HCT116 (cell line): Measurements from ENCODE around the gene BRSK2. TPM values are rescaled to one million over a fixed set of nuclear protein-coding genes. Genes with fewer than 3 reads are reported as not detected.

Source experiments
- ATAC-seq: fragments of 200-7000 bp; cut with Tn5 transposase; 2 replicates; pipeline ENCODE4 v1.9.1; 2020; ENCODE audit warnings: mild to moderate bottlenecking, moderate library complexity
- BruUV-seq: library from RNA; stranded (reverse); fragments of 400-500 nt; replicated peaks from 2 replicates; lab custom pipeline; 2021; lab: Mats Ljungman, UMichigan
- CTCF ChIA-PET: fragments of 300-600 bp; sonication (Branson Sonifier 250); formaldehyde crosslinking; loops from one replicate; lab custom pipeline; 2021; ENCODE audit warnings: antibody characterized with exemption; lab: Charles Lee
- POLR2A ChIA-PET: fragments of 300-600, 350-600 bp; sonication (Branson Sonifier 250); formaldehyde crosslinking; loops from one replicate; lab custom pipeline; 2021; ENCODE audit warnings: antibody characterized with exemption; lab: Charles Lee
- RAD21 ChIA-PET, 2 experiments: fragments of 300-600 bp; sonication (Branson Sonifier 250); formaldehyde crosslinking; loops; one replicate each; lab custom pipeline; 2023; ENCODE audit warnings: low total read pairs in 2 of 2; ENCODE audit not compliant: uncharacterized antibody in 2 of 2, unreplicated experiment in 2 of 2, low non-redundant PET in 1 of 2; lab: Charles Lee
- DNase-seq: peaks from one replicate; pipeline ENCODE4 v3.0.0-alpha.2; 2010; ENCODE audit warnings: low read depth, low spot score
- H2AFZ ChIP-seq: fragments of 200-600 bp; shearing (Covaris generic), sonication (generic); 2 replicates; pipeline ENCODE4 v1.6.1; 2017; ENCODE audit warnings: low read depth, mixed run types, mixed read lengths, antibody characterized with exemption, low read length; ENCODE audit not compliant: poor library complexity, severe bottlenecking
- H3K27ac ChIP-seq: 2 replicates; pipeline ENCODE4 v1.5.1; 2012; ENCODE audit warnings: low read depth, low read length
- H3K27me3 ChIP-seq: fragments of 200-600 bp; sonication (generic); 2 replicates; pipeline ENCODE4 v1.6.1; 2016; ENCODE audit warnings: mixed run types, low read length, mixed read lengths; ENCODE audit not compliant: insufficient read depth
- H3K36me3 ChIP-seq, 2 experiments: fragments of 200-500 bp in 1 of 2; fragments of 200-600 bp in 1 of 2; sonication (Bioruptor generic) in 1 of 2; sonication (generic) in 1 of 2; 2 replicates each; pipeline versions ENCODE4 v1.5.1 to v1.6.1; 2014 to 2016; ENCODE audit warnings: low read length in 2 of 2, inconsistent platforms in 1 of 2, mixed read lengths in 1 of 2, mixed run types in 1 of 2; ENCODE audit not compliant: insufficient read depth in 2 of 2, control insufficient read depth in 1 of 2
- H3K4me1 ChIP-seq, 2 experiments: fragments of 200-600 bp in 1 of 2; sonication (generic) in 1 of 2; 2 replicates each; pipeline versions ENCODE4 v1.5.1 to v1.6.1; 2012 to 2017; ENCODE audit warnings: low read length in 2 of 2, inconsistent platforms in 1 of 2, mild to moderate bottlenecking in 1 of 2, mixed read lengths in 1 of 2, mixed run types in 1 of 2, moderate library complexity in 1 of 2; ENCODE audit not compliant: insufficient read depth in 2 of 2, control insufficient read depth in 1 of 2
- H3K4me2 ChIP-seq: fragments of 200-600 bp; sonication (generic); 2 replicates; pipeline ENCODE4 v1.6.1; 2017; ENCODE audit warnings: mixed run types, low read length, mixed read lengths
- H3K4me3 ChIP-seq, 2 experiments: fragments of 200-600 bp in 1 of 2; sonication (generic) in 1 of 2; replicated peaks in 1 of 2; 2 replicates each; pipeline ENCODE4 v1.5.1; 2011 to 2016; ENCODE audit warnings: low read length in 2 of 2, control low read depth in 1 of 2, low read depth in 1 of 2, mild to moderate bottlenecking in 1 of 2, mixed read lengths in 1 of 2, mixed run types in 1 of 2
- H3K79me2 ChIP-seq: fragments of 200-600 bp; sonication (generic); 2 replicates; pipeline ENCODE4 v1.6.1; 2017; ENCODE audit warnings: mild to moderate bottlenecking, mixed run types, low read length, moderate library complexity, mixed read lengths; ENCODE audit not compliant: insufficient read depth
- H3K9ac ChIP-seq: fragments of 200-600 bp; sonication (generic); 2 replicates; pipeline ENCODE4 v1.6.1; 2016; ENCODE audit warnings: low read length, mixed read lengths
- H3K9me2 ChIP-seq: fragments of 200-600 bp; sonication (generic), shearing (Covaris generic); 2 replicates; pipeline ENCODE4 v1.6.1; 2017; ENCODE audit warnings: mixed run types, mild to moderate bottlenecking, moderate library complexity; ENCODE audit not compliant: insufficient read depth
- H3K9me3 ChIP-seq, 2 experiments: fragments of 200-500 bp in 1 of 2; fragments of 200-600 bp in 1 of 2; sonication (Bioruptor generic) in 1 of 2; sonication (generic) in 1 of 2; 2 replicates each; pipeline ENCODE4 v1.6.1; 2014 to 2017; ENCODE audit warnings: low read length in 2 of 2, mixed read lengths in 2 of 2, inconsistent platforms in 1 of 2, low read depth in 1 of 2, mild to moderate bottlenecking in 1 of 2, mixed run types in 1 of 2, moderate library complexity in 1 of 2; ENCODE audit not compliant: control insufficient read depth in 1 of 2, insufficient read depth in 1 of 2
- H4K20me1 ChIP-seq: fragments of 200-600 bp; sonication (generic), shearing (Covaris generic); 2 replicates; pipeline ENCODE4 v1.6.1; 2017; ENCODE audit warnings: mixed run types, mild to moderate bottlenecking, moderate library complexity; ENCODE audit not compliant: insufficient read depth
- ATF3 ChIP-seq: IDR thresholded peaks from 2 replicates; pipeline ENCODE4 v1.6.1; 2012
- intact Hi-C: fragments of 100-400 bp; cut with micrococcal nuclease; formaldehyde crosslinking; loops from 2 replicates; pipeline ENCODE4 v1.10.0; 2022
- total RNA-seq: library from RNA; stranded (reverse); gene quantifications from one replicate; pipeline ENCODE4 v1.2.1, GENCODE V29; 2021; ENCODE audit not compliant: unreplicated experiment
- TF ChIP-seq, protein P1 (sequence below): IDR thresholded peaks from 2 replicates; pipeline ENCODE4 v1.6.1; 2012; ENCODE audit warnings: low read depth

The BRSK2 gene
- total RNA-seq, 1 experiment from 2014 or later, result 14.0 TPM

GRCh38 chr11:1450949-1451710 is 61.4 kb downstream of the BRSK2 start:
- intact Hi-C loops, result no loop called here
- RAD21 ChIA-PET, result no interaction called here
- Histone ChIP-seq H3K9me2 (no peaks in the 10 kb centered on the region), H3K4me1 (no peaks in the 10 kb centered on the region), H2AFZ (no peak overlapping the region), H3K79me2 (no peaks in the 10 kb centered on the region), H3K27ac (no peak overlapping the region), H3K36me3 (no peaks in the 10 kb centered on the region), H3K9me3 (no peaks in the 10 kb centered on the region), H3K27me3 (no peaks in the 10 kb centered on the region), H3K4me3 (no peak overlapping the region), H3K4me2 (no peak overlapping the region), H3K9ac (no peak overlapping the region), H4K20me1 (no peaks in the 10 kb centered on the region)
- ATAC-seq (no peak), DNase-seq (no peak)
- POLR2A ChIA-PET, result no interaction called here
- CTCF ChIA-PET, result no interaction called here
- TF ChIP-seq, protein P1, sequence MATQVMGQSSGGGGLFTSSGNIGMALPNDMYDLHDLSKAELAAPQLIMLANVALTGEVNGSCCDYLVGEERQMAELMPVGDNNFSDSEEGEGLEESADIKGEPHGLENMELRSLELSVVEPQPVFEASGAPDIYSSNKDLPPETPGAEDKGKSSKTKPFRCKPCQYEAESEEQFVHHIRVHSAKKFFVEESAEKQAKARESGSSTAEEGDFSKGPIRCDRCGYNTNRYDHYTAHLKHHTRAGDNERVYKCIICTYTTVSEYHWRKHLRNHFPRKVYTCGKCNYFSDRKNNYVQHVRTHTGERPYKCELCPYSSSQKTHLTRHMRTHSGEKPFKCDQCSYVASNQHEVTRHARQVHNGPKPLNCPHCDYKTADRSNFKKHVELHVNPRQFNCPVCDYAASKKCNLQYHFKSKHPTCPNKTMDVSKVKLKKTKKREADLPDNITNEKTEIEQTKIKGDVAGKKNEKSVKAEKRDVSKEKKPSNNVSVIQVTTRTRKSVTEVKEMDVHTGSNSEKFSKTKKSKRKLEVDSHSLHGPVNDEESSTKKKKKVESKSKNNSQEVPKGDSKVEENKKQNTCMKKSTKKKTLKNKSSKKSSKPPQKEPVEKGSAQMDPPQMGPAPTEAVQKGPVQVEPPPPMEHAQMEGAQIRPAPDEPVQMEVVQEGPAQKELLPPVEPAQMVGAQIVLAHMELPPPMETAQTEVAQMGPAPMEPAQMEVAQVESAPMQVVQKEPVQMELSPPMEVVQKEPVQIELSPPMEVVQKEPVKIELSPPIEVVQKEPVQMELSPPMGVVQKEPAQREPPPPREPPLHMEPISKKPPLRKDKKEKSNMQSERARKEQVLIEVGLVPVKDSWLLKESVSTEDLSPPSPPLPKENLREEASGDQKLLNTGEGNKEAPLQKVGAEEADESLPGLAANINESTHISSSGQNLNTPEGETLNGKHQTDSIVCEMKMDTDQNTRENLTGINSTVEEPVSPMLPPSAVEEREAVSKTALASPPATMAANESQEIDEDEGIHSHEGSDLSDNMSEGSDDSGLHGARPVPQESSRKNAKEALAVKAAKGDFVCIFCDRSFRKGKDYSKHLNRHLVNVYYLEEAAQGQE, result peak; percentile 67; the same call in 1 of the 2 replicates
- no peak for TF ChIP-seq ATF3
- no TSS peak for BruUV-seq
